Stomach smooth muscle (tissue), 2 donors: ENCODE results near the gene IFNA8.

Experiments used
- H3K27ac ChIP-seq: one replicate; pipeline ENCODE4 v1.7.0; 2013; ENCODE audit warnings: mild to moderate bottlenecking, low read length, inconsistent platforms
- H3K27me3 ChIP-seq, 2 donors: one replicate each; pipeline ENCODE4 v1.7.0; 2013; ENCODE audit warnings: low read length in 2 of 2; ENCODE audit not compliant: insufficient read depth in 2 of 2, control insufficient read depth in 1 of 2
- H3K36me3 ChIP-seq, 2 donors: one replicate each; pipeline ENCODE4 v1.7.0; 2013; ENCODE audit warnings: low read length in 2 of 2; ENCODE audit not compliant: control insufficient read depth in 2 of 2, insufficient read depth in 2 of 2
- H3K4me1 ChIP-seq: one replicate; pipeline ENCODE4 v1.7.0; 2013; ENCODE audit warnings: low read length; ENCODE audit not compliant: control insufficient read depth, insufficient read depth
- H3K4me3 ChIP-seq, 2 donors: one replicate each; pipeline ENCODE4 v1.7.0; 2013; ENCODE audit warnings: low read length in 2 of 2
- H3K9ac ChIP-seq, 2 donors: one replicate each; pipeline ENCODE4 v1.7.0; 2013; ENCODE audit warnings: low read length in 2 of 2, mild to moderate bottlenecking in 1 of 2
- H3K9me3 ChIP-seq, 2 donors: one replicate each; pipeline ENCODE4 v1.7.0; 2013; ENCODE audit warnings: low read length in 2 of 2; ENCODE audit not compliant: control insufficient read depth in 2 of 2
- donor health status: healthy.
- donor health status: Pancreatic carcinoma.

Gene IFNA8

DNA sequence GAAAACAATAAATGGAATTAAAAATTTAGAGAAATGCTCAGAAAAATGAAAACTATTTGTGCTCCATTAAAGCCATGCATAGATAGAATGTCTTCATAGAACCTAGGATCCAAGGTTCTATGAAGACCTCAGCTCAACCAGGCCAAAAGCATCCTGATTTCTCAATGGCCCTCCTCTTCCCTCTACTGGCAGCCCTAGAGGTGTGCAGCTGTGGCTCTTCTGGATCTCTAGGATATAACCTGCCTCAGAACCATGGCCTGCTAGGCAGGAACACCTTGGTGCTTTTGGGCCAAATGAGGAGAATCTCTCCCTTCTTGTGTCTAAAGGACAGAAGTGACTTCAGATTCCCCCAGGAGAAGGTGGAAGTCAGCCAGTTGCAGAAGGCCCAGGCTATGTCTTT, 46.4 kb downstream of the IFNA8 start:
- no peaks in the 10 kb centered on the region for H3K9me3 ChIP-seq
- no peak overlapping the region for H3K4me3 ChIP-seq
- H3K9ac ChIP-seq, result no peak overlapping the region
- no peaks in the 10 kb centered on the region for H3K36me3 ChIP-seq
- H3K27ac ChIP-seq, result no peak overlapping the region
- H3K27me3 ChIP-seq, result no peaks in the 10 kb centered on the region
- no peaks in the 10 kb centered on the region for H3K4me1 ChIP-seq
